Cardiac septum (tissue), 1 donor: ENCODE measurements around the gene PITPNB. TPM values are rescaled to one million over a fixed set of nuclear protein-coding genes. Genes with fewer than 3 reads are reported as not detected.
A peak's percentile ranks its signal among the peaks of the same experiment; 100 is the strongest.

Source experiments
- DNase-seq: peaks from one replicate; pipeline ENCODE4 v3.0.0-alpha.2; 2020; ENCODE audit warnings: low spot score
- intact Hi-C: fragments of 100-400 bp; cut with DNase I; formaldehyde crosslinking; loops from one replicate; pipeline ENCODE4 v1.14.0; 2022
- total RNA-seq: library from RNA; stranded (reverse); fragmentation: NEBNext Ultra II Directional; extraction: Animal tissue kit (Norgen Biotek cat#: 25700); gene quantifications from one replicate; pipeline ENCODE4 v1.2.1, GENCODE V29; 2021
- donor health status: DM: no; HTN: no; CAD: no.

PITPNB gene
- total RNA-seq, 1 donor from 2014 or later, result 69.2 TPM

- DNase-seq, result no peak
- intact Hi-C loops, result no loop called here
Observed at GRCh38 chr22:27925331-27925730, 6.3 kb upstream of the PITPNB start.

GRCh38 chr22:27919942-27920755 lies 1.1 kb upstream of the PITPNB start:
- intact Hi-C loops, result loop anchor here (2.0 kb wide), 1 partner anchor 37 kb away; no protein-coding TSS in a partner anchor
- DNase-seq, result no peak

GRCh38 chr22:27918341-27919221 lies 475 bp downstream of the PITPNB start:
- DNase-seq, result peak; percentile 84
- intact Hi-C loops, result loop anchor here (2.0 kb wide), 1 partner anchor 36 kb away; no protein-coding TSS in a partner anchor

GRCh38 chr22:27915986-27916385 lies 3.1 kb downstream of the PITPNB start:
- intact Hi-C loops, result no loop called here
- DNase-seq, result no peak

GRCh38 chr22:27913162-27913741 lies 5.8 kb downstream of the PITPNB start:
- intact Hi-C loops, result loop anchor here (1.0 kb wide), 1 partner anchor 21 kb away; no protein-coding TSS in a partner anchor
- no peak for DNase-seq

- intact Hi-C loops, result no loop called here
- DNase-seq, result no peak
Observed at GRCh38 chr22:27912101-27912500, 7.0 kb downstream of the PITPNB start.

- DNase-seq, result no peak
- intact Hi-C loops, result no loop called here
Observed at GRCh38 chr22:27911330-27911729, 7.7 kb downstream of the PITPNB start.

GRCh38 chr22:27906241-27906640 lies 12.8 kb downstream of the PITPNB start:
- intact Hi-C loops, result no loop called here
- no peak for DNase-seq

- intact Hi-C loops, result no loop called here
- no peak for DNase-seq
Observed at GRCh38 chr22:27905653-27906052, 13.4 kb downstream of the PITPNB start.

GRCh38 chr22:27903805-27904473 lies 15.1 kb downstream of the PITPNB start:
- intact Hi-C loops, result no loop called here
- no peak for DNase-seq

GRCh38 chr22:27900153-27900552 lies 18.9 kb downstream of the PITPNB start:
- intact Hi-C loops, result no loop called here
- no peak for DNase-seq

GRCh38 chr22:27896245-27896644 lies 22.8 kb downstream of the PITPNB start:
- intact Hi-C loops, result no loop called here
- DNase-seq, result no peak

GRCh38 chr22:27895600-27895999 lies 23.5 kb downstream of the PITPNB start:
- DNase-seq, result no peak

GRCh38 chr22:27892811-27893210 lies 26.2 kb downstream of the PITPNB start:
- intact Hi-C loops, result loop anchor here (1.0 kb wide), 1 partner anchor 20 kb away; no protein-coding TSS in a partner anchor

More at GRCh38 chr22:27895600-27895999, 23.5 kb downstream of the PITPNB start:
- intact Hi-C loops, result no loop called here

GRCh38 chr22:27892064-27892463 lies 27.0 kb downstream of the PITPNB start:
- no peak for DNase-seq
- intact Hi-C loops, result loop anchor here (1.0 kb wide), 1 partner anchor 21 kb away; no protein-coding TSS in a partner anchor

More at GRCh38 chr22:27892811-27893210, 26.2 kb downstream of the PITPNB start:
- DNase-seq, result no peak

GRCh38 chr22:27888310-27888709 lies 30.7 kb downstream of the PITPNB start:
- intact Hi-C loops, result no loop called here
- DNase-seq, result no peak

- intact Hi-C loops, result no loop called here
Observed at GRCh38 chr22:27886843-27887151, 32.3 kb downstream of the PITPNB start.

GRCh38 chr22:27885977-27886842 lies 32.8 kb downstream of the PITPNB start:
- DNase-seq, result no peak
- intact Hi-C loops, result no loop called here

More at GRCh38 chr22:27886843-27887151, 32.3 kb downstream of the PITPNB start:
- DNase-seq, result no peak
